Bronchial epithelial cell (primary cell): ENCODE measurements around the gene HHIPL1. TPM values are rescaled to one million over a fixed set of nuclear protein-coding genes. Genes with fewer than 3 reads are reported as not detected.

ENCODE experiments used
- DNase-seq: peaks from one replicate; pipeline ENCODE4 v3.0.0-alpha.2; 2010; ENCODE audit warnings: low read depth
- FAIRE-seq: peaks from 2 replicates; lab custom pipeline; 2011; peaks lifted over from hg19 to GRCh38; lab: Jason Lieb, UNC
- H3K27me3 ChIP-seq: 2 replicates; pipeline ENCODE4 v1.5.1; 2011; ENCODE audit warnings: low read length; ENCODE audit not compliant: control insufficient read depth, insufficient read depth
- H3K36me3 ChIP-seq: 2 replicates; pipeline ENCODE4 v1.5.1; 2011; ENCODE audit warnings: low read length; ENCODE audit not compliant: control insufficient read depth, insufficient read depth
- H3K4me3 ChIP-seq: 2 replicates; pipeline ENCODE4 v1.5.1; 2011; ENCODE audit warnings: mild to moderate bottlenecking, low read depth, low read length, control low read depth
- CTCF ChIP-seq: IDR thresholded peaks from 2 replicates; pipeline ENCODE4 v1.5.1; 2011; ENCODE audit warnings: mild to moderate bottlenecking, moderate library complexity, low read length, control low read depth, inconsistent platforms; ENCODE audit not compliant: insufficient read depth, severe bottlenecking
- total RNA-seq: library from RNA; depleted of rRNA; stranded (reverse); fragments of >200 nt; gene quantifications from 2 replicates; pipeline ENCODE4 v1.2.1, GENCODE V29; 2014

Gene HHIPL1
- total RNA-seq, 1 donor from 2014 or later: 0.53 TPM

GRCh38 chr14:99715266-99716000 is 70.5 kb downstream of the HHIPL1 start:
- FAIRE-seq: no peak
- no peak for DNase-seq
- Histone ChIP-seq H3K27me3 (no peaks in the 10 kb centered on the region), H3K36me3 (no peaks in the 10 kb centered on the region), H3K4me3 (no peak overlapping the region)
- TF ChIP-seq CTCF: no peak

- H3K36me3 ChIP-seq: no peaks in the 10 kb centered on the region
- DNase-seq (no peak), FAIRE-seq (no peak)
- no peak overlapping the region for H3K4me3 ChIP-seq
- no peak for TF ChIP-seq CTCF
- no peaks in the 10 kb centered on the region for H3K27me3 ChIP-seq
These were observed 71.3 kb downstream of the HHIPL1 start for GRCh38 chr14:99716091-99716849.

- Histone ChIP-seq H3K4me3 (no peak overlapping the region), H3K27me3 (no peaks in the 10 kb centered on the region), H3K36me3 (no peaks in the 10 kb centered on the region)
- DNase-seq (no peak), FAIRE-seq (no peak)
- no peak for TF ChIP-seq CTCF
These were observed 72.1 kb downstream of the HHIPL1 start for GRCh38 chr14:99716850-99717681.

- no peak overlapping the region for H3K4me3 ChIP-seq
- TF ChIP-seq CTCF: no peak
- DNase-seq (no peak), FAIRE-seq (no peak)
- no peaks in the 10 kb centered on the region for H3K27me3 ChIP-seq
- no peaks in the 10 kb centered on the region for H3K36me3 ChIP-seq
These were observed 72.7 kb downstream of the HHIPL1 start for GRCh38 chr14:99717682-99718013.

GRCh38 chr14:99718031-99718810 is 73.3 kb downstream of the HHIPL1 start:
- no peak for DNase-seq
- no peak for TF ChIP-seq CTCF
- no peak for FAIRE-seq
- Histone ChIP-seq H3K4me3 (no peak overlapping the region), H3K27me3 (no peaks in the 10 kb centered on the region), H3K36me3 (no peaks in the 10 kb centered on the region)
